HL-60 (cell line): ENCODE measurements around the gene SIGLEC7.

Source experiments
- DNase-seq, 2 experiments: peaks; one replicate each; pipeline ENCODE4 v3.0.0-alpha.2; 2010 to 2020; ENCODE audit warnings: low read depth in 1 of 2, low spot score in 1 of 2
- H3K27ac ChIP-seq: fragments of 250-450 bp; sonication (Bioruptor Pico); replicated peaks from 2 replicates; pipeline ENCODE4 v1.5.1; 2020; ENCODE audit warnings: mild to moderate bottlenecking, moderate library complexity
- H3K27me3 ChIP-seq: fragments of 250-450 bp; sonication (Bioruptor Pico); 2 replicates; pipeline ENCODE4 v1.5.1; 2021; ENCODE audit warnings: mild to moderate bottlenecking, moderate library complexity; ENCODE audit not compliant: insufficient read depth, poor library complexity, severe bottlenecking
- H3K4me3 ChIP-seq: replicated peaks from 2 replicates; pipeline ENCODE4 v1.5.1; 2011; ENCODE audit warnings: mild to moderate bottlenecking, control low read depth, low read length; ENCODE audit not compliant: insufficient read depth
- CTCF ChIP-seq: IDR thresholded peaks from one replicate; pipeline ENCODE4 v1.5.1; 2011; ENCODE audit warnings: low read length, control low read depth, inconsistent platforms; ENCODE audit not compliant: insufficient read depth
- GABPA ChIP-seq: IDR thresholded peaks from 2 replicates; pipeline ENCODE4 v1.6.1; 2012; ENCODE audit warnings: low read depth
- POLR2AphosphoS5 ChIP-seq: IDR thresholded peaks from 2 replicates; pipeline ENCODE4 v1.6.1; 2012; ENCODE audit warnings: low read depth
- SPI1 ChIP-seq: IDR thresholded peaks from 2 replicates; pipeline ENCODE4 v1.6.1; 2012; ENCODE audit warnings: low read depth, mild to moderate bottlenecking, borderline replicate concordance
- TF ChIP-seq, protein P1 (sequence below): IDR thresholded peaks from 2 replicates; pipeline ENCODE4 v1.6.1; 2012; ENCODE audit warnings: low read depth; ENCODE audit not compliant: insufficient replicate concordance

The SIGLEC7 gene

GRCh38 chr19:51183629-51184028 is 41.5 kb downstream of the SIGLEC7 start:
- TF ChIP-seq, protein P1, sequence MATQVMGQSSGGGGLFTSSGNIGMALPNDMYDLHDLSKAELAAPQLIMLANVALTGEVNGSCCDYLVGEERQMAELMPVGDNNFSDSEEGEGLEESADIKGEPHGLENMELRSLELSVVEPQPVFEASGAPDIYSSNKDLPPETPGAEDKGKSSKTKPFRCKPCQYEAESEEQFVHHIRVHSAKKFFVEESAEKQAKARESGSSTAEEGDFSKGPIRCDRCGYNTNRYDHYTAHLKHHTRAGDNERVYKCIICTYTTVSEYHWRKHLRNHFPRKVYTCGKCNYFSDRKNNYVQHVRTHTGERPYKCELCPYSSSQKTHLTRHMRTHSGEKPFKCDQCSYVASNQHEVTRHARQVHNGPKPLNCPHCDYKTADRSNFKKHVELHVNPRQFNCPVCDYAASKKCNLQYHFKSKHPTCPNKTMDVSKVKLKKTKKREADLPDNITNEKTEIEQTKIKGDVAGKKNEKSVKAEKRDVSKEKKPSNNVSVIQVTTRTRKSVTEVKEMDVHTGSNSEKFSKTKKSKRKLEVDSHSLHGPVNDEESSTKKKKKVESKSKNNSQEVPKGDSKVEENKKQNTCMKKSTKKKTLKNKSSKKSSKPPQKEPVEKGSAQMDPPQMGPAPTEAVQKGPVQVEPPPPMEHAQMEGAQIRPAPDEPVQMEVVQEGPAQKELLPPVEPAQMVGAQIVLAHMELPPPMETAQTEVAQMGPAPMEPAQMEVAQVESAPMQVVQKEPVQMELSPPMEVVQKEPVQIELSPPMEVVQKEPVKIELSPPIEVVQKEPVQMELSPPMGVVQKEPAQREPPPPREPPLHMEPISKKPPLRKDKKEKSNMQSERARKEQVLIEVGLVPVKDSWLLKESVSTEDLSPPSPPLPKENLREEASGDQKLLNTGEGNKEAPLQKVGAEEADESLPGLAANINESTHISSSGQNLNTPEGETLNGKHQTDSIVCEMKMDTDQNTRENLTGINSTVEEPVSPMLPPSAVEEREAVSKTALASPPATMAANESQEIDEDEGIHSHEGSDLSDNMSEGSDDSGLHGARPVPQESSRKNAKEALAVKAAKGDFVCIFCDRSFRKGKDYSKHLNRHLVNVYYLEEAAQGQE, result no peak

GRCh38 chr19:51185069-51185867 is 43.2 kb downstream of the SIGLEC7 start:
- Histone ChIP-seq H3K27me3 (peaks cover 2% of the 10 kb centered on the region), H3K4me3 (no peak overlapping the region), H3K27ac (no peak overlapping the region)
- DNase-seq, result no peak
- TF ChIP-seq, protein P1, result no peak
- TF ChIP-seq SPI1, result no peak
- TF ChIP-seq CTCF, result no peak
- TF ChIP-seq POLR2AphosphoS5, result no peak
- no peak for TF ChIP-seq GABPA

More at GRCh38 chr19:51183629-51184028, 41.5 kb downstream of the SIGLEC7 start:
- peaks cover 2% of the 10 kb centered on the region for H3K27me3 ChIP-seq
- H3K27ac ChIP-seq, result no peak overlapping the region
- H3K4me3 ChIP-seq, result no peak overlapping the region
- DNase-seq, result no peak

DNA sequence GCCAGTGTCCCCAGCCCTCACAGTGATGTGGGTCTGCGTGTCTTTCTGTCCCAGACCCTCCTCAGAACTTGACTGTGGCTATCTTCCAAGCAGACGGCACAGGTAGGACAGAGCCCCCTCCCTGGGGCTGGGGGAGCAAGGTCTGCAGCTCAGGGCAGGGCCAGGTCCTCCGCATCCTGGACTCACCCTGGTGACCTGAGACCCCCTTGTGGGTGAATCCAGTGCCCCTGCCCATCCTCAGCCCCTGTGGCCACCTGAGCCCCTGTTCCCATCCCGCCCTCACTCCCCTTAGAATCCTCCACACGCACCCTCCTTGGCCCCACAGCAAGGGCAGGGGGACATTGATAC is 43.7 kb downstream of the SIGLEC7 start:
- Histone ChIP-seq H3K27ac (no peak overlapping the region), H3K4me3 (no peak overlapping the region), H3K27me3 (peaks cover 2% of the 10 kb centered on the region)
- DNase-seq, result no peak
- TF ChIP-seq GABPA (no peak), CTCF (no peak), SPI1 (no peak), POLR2AphosphoS5 (no peak)
- TF ChIP-seq, protein P1, result no peak
